ENCODE data around the gene PPP5C. TPM values are rescaled to one million over a fixed set of nuclear protein-coding genes. Genes with fewer than 3 reads are reported as not detected.

Gene PPP5C
- total RNA-seq, 1 experiment from 2014 or later: 79.9 TPM

- Histone ChIP-seq H3K36me3 (ENCODE audit: low read depth, low read length) (no peaks in the 10 kb centered on the region), H3K9ac (ENCODE audit: low read length) (no peak overlapping the region), H2AFZ (ENCODE audit: low read length) (no peak overlapping the region), H3F3A (ENCODE audit: low read length, unreplicated experiment) (no peaks in the 10 kb centered on the region), H3K9me2 (replicated peaks; ENCODE audit: low read length) (no peaks in the 10 kb centered on the region), H3K79me2 (ENCODE audit: low read length) (no peaks in the 10 kb centered on the region), H3K4me1 (ENCODE audit: insufficient read depth, low read length) (peaks cover 5% of the 10 kb centered on the region; the same call in 1 of the 2 replicates), H3K27ac (ENCODE audit: low read length) (no peak overlapping the region), H3K4me3 (ENCODE audit: low read length) (no peak overlapping the region), H4K20me1 (ENCODE audit: low read length) (no peaks in the 10 kb centered on the region), H3K4me2 (ENCODE audit: low read length) (no peak overlapping the region), H3K27me3 (ENCODE audit: low read length) (no peaks in the 10 kb centered on the region), H3K9me3 (ENCODE audit: low read length) (no peaks in the 10 kb centered on the region)
- intact Hi-C loops (cut with micrococcal nuclease): no loop called here
- DNase-seq (no peak), ATAC-seq (no peak)
- BruUV-seq (replicated peaks): no TSS peak
- ChIA-PET CTCF (no interaction called here), POLR2A (ENCODE audit: unreplicated experiment) (no interaction called here)
- TF ChIP-seq EZH2phosphoT487 (IDR thresholded peaks at IDR 0.05; ENCODE audit: borderline replicate concordance, low read length) (no peak), CTCF (conservative IDR thresholded peaks at IDR 0.05; ENCODE audit: low read depth, low read length) (no peak), EZH2 (IDR thresholded peaks at IDR 0.05; ENCODE audit: low read length, unreplicated experiment) (no peak)
Observed at GRCh38 chr19:46303322-46303690, 43.6 kb upstream of the PPP5C start.

DNA sequence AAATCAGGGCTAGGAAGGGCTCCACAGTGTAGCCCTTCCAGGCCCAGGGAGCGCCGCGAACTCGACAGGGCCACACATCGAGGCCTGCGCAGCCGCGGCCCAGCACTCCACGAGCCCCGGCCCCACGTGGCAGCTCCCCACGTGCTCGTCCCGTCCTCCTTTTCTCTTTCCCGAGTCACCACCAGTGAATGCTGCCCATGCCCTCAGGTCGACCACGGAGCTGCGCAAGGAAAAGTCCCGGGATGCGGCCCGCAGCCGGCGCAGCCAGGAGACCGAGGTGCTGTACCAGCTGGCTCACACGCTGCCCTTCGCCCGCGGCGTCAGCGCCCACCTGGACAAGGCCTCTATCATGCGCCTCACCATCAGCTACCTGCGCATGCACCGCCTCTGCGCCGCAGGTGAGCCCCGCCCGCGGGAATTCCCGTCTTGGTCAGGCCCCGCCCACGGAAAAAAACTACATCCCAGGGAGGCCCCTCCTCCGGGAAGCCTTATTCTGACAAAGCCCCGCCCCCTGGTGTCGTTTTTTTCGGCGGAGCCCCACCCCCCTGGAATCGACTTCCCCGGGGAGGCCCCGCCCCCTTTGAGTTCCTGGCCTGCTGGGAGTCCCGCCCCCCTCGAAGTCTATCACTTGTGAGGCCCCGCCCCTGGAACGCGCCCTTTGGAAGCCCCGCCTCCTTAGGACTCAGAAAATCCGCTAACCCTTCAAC, 43.0 kb upstream of the PPP5C start:
- Histone ChIP-seq H3K9me2 (replicated peaks; ENCODE audit: low read length) (no peaks in the 10 kb centered on the region), H3K9ac (ENCODE audit: low read length) (no peak overlapping the region), H3K36me3 (ENCODE audit: low read depth, low read length) (no peaks in the 10 kb centered on the region), H3K27me3 (ENCODE audit: low read length) (no peaks in the 10 kb centered on the region), H3K4me1 (ENCODE audit: insufficient read depth, low read length) (peaks cover under 1% of the 10 kb centered on the region; the same call in 1 of the 2 replicates), H3K9me3 (ENCODE audit: low read length) (no peaks in the 10 kb centered on the region), H2AFZ (ENCODE audit: low read length) (no peak overlapping the region), H3K27ac (ENCODE audit: low read length) (no peak overlapping the region), H3K4me3 (ENCODE audit: low read length) (no peak overlapping the region), H3K4me2 (ENCODE audit: low read length) (no peak overlapping the region), H3K79me2 (ENCODE audit: low read length) (no peaks in the 10 kb centered on the region), H4K20me1 (ENCODE audit: low read length) (no peaks in the 10 kb centered on the region), H3F3A (ENCODE audit: low read length, unreplicated experiment) (no peaks in the 10 kb centered on the region)
- no TSS peak for BruUV-seq (replicated peaks)
- TF ChIP-seq CTCF (conservative IDR thresholded peaks at IDR 0.05; ENCODE audit: low read depth, low read length): no peak
- TF ChIP-seq EZH2 (IDR thresholded peaks at IDR 0.05; ENCODE audit: low read length, unreplicated experiment): no peak
- TF ChIP-seq EZH2phosphoT487 (IDR thresholded peaks at IDR 0.05; ENCODE audit: borderline replicate concordance, low read length): no peak
- ATAC-seq (no peak), DNase-seq (no peak)
- ChIA-PET CTCF (no interaction called here), POLR2A (ENCODE audit: unreplicated experiment) (no interaction called here)
- intact Hi-C loops (cut with micrococcal nuclease): no loop called here

DNA sequence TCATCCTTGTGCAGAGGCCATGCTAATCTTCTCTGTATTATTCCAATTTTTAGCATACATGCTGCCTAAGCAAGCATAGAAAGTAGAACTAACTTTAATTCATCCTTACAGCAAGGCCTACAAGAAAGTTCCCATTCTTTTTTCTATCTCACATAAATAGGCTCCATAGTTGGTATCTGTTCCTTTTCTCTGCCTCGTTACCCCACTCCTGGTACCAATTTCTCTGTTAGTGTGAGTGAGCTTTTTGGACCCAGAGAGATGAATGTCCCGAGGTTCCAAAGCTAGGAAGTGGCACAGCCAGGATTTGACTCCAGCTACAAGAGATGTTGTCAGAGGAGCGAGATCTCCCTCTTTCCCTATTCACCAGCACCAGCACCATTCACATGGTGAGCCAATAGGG, 40.4 kb upstream of the PPP5C start:
- POLR2A ChIA-PET (ENCODE audit: unreplicated experiment): no interaction called here
- no peak for ATAC-seq

More for the DNA sequence above, 40.4 kb upstream of the PPP5C start:
- no peak overlapping the region for H3K4me3 ChIP-seq (ENCODE audit: low read length)
- DNase-seq: no peak
- H3K27me3 ChIP-seq (ENCODE audit: low read length): no peaks in the 10 kb centered on the region
- CTCF ChIA-PET: no interaction called here
- TF ChIP-seq EZH2 (IDR thresholded peaks at IDR 0.05; ENCODE audit: low read length, unreplicated experiment): no peak
- no peak for TF ChIP-seq CTCF (conservative IDR thresholded peaks at IDR 0.05; ENCODE audit: low read depth, low read length)
- no peak for TF ChIP-seq EZH2phosphoT487 (IDR thresholded peaks at IDR 0.05; ENCODE audit: borderline replicate concordance, low read length)
- no peaks in the 10 kb centered on the region for H3K9me3 ChIP-seq (ENCODE audit: low read length)
- no peaks in the 10 kb centered on the region for H3F3A ChIP-seq (ENCODE audit: low read length, unreplicated experiment)
- no peak overlapping the region for H3K9ac ChIP-seq (ENCODE audit: low read length)
- H3K4me1 ChIP-seq (ENCODE audit: insufficient read depth, low read length): no peaks in the 10 kb centered on the region
- intact Hi-C loops (cut with micrococcal nuclease): no loop called here
- H4K20me1 ChIP-seq (ENCODE audit: low read length): no peaks in the 10 kb centered on the region
- no peak overlapping the region for H3K4me2 ChIP-seq (ENCODE audit: low read length)
- H3K36me3 ChIP-seq (ENCODE audit: low read depth, low read length): no peaks in the 10 kb centered on the region
- no peak overlapping the region for H2AFZ ChIP-seq (ENCODE audit: low read length)
- H3K9me2 ChIP-seq (replicated peaks; ENCODE audit: low read length): no peaks in the 10 kb centered on the region
- no TSS peak for BruUV-seq (replicated peaks)
- H3K27ac ChIP-seq (ENCODE audit: low read length): no peak overlapping the region
- no peaks in the 10 kb centered on the region for H3K79me2 ChIP-seq (ENCODE audit: low read length)

Measured in PC-3 (cell line).